ENCODE results near the gene ACE2. TPM values are rescaled to one million over a fixed set of nuclear protein-coding genes. Genes with fewer than 3 reads are reported as not detected.

Gene ACE2
- total and polyA plus RNA-seq, 2 donors (not counting 3 experiments of a cell fraction or from before 2014, with no cell fraction given): not detected

DNA sequence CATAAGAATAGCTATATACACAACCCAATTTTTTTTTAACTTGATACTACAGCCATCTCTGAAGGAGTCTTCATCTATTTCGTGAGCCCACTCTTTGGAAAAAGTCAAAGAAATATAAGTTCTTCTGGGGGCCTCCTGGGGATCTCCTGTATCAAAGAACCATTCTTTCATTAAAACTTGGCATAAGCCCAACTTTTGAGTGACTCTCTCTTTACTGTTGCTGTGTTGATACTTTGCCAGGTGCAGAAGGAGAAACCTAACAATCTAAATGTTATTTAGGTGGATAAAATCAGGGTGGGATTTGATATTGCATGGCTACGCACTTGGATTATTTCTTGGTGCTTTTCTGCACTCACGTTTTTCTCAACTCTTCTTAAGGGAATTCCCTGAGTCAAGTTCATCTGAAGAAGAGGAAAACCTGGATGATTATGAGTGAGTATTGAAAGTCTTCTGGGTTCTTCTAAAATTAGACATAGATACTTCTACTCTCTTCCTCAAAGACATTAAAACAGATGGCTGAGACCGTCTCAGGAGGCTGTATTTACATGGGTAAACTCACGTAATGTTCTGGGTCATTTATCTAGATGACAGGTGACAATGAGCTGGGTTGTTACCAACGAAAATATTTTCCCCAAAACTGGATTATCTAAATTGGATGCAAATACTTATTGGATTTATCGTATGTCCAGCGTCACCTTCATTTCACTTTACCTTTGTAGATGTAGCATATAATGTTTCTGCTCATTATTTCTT is 74.9 kb downstream of the ACE2 start:
- BruUV-seq (replicated peaks): no TSS peak
- Histone ChIP-seq H3K9ac (replicated peaks; ENCODE audit: extremely low read depth, insufficient read depth, low read length) (no peak overlapping the region), H3K27ac (ENCODE audit: insufficient read depth, low read depth, low read length) (peak overlapping the region; percentile 73), H4K20me1 (replicated peaks; ENCODE audit: control insufficient read depth, extremely low read depth, insufficient read depth, low read length) (no peaks in the 10 kb centered on the region), H3K4me1 (ENCODE audit: control insufficient read depth, extremely low read depth, insufficient read depth, low read length) (peaks cover 64% of the 10 kb centered on the region), H3K79me2 (ENCODE audit: control insufficient read depth, insufficient read depth, low read length) (no peaks in the 10 kb centered on the region), H3K4me2 (ENCODE audit: insufficient read depth, low read length) (no peak overlapping the region), H3K4me3 (replicated peaks in 1 of 3; ENCODE audit: insufficient read depth in 1 of 3, low read depth in 1 of 3, low read length in 3 of 3) (no peak overlapping the region), H3K9me3 (replicated peaks; ENCODE audit: control insufficient read depth, insufficient read depth, low read length) (no peaks in the 10 kb centered on the region), H3K36me3 (ENCODE audit: control insufficient read depth in 2 of 2, extremely low read depth in 1 of 2, insufficient read depth in 2 of 2, low read length in 2 of 2) (peaks cover 9 to 15% of the 10 kb centered on the region in 2 experiments), H2AFZ (ENCODE audit: low read depth, low read length) (no peak overlapping the region), H3K27me3 (ENCODE audit: control insufficient read depth in 2 of 2, insufficient read depth in 2 of 2, low read length in 2 of 2) (no peaks in the 10 kb centered on the region), H3K9me1 (replicated peaks; ENCODE audit: control insufficient read depth, extremely low read depth, insufficient read depth, low read length) (no peaks in the 10 kb centered on the region)
- TF ChIP-seq MYC (IDR thresholded peaks at IDR 0.05; ENCODE audit: low read depth, low read length) (no peak), JUN (IDR thresholded peaks at IDR 0.05; ENCODE audit: borderline replicate concordance, insufficient read depth, insufficient read length, low read depth) (no peak), GATA2 (IDR thresholded peaks at IDR 0.05; ENCODE audit: insufficient read depth, insufficient read length, low read depth, low read length) (no peak), POLR2AphosphoS5 (IDR thresholded peaks at IDR 0.05; ENCODE audit: insufficient read depth, low read depth, low read length) (no peak), EZH2 (IDR thresholded peaks at IDR 0.05; ENCODE audit: borderline replicate concordance, low read depth, low read length, severe bottlenecking) (no peak), FOS (IDR thresholded peaks at IDR 0.05; ENCODE audit: borderline replicate concordance, insufficient read depth, low read length) (no peak), POLR2A (IDR thresholded peaks at IDR 0.05; ENCODE audit: low read depth, low read length) (no peak), CTCF (IDR thresholded peaks at IDR 0.05; ENCODE audit: extremely low read depth in 1 of 2, insufficient read depth in 1 of 2, low read depth in 1 of 2, low read length in 2 of 2) (no peak)
- TF ChIP-seq, protein P1, sequence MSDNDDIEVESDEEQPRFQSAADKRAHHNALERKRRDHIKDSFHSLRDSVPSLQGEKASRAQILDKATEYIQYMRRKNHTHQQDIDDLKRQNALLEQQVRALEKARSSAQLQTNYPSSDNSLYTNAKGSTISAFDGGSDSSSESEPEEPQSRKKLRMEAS (IDR thresholded peaks at IDR 0.05; ENCODE audit: insufficient read depth, insufficient read length): no peak
- dilution Hi-C loops (cut with MboI; ENCODE audit: extremely low pct_ligation_motif_present, low sequenced_read_pairs) (no loop called here), intact Hi-C loops (cut with micrococcal nuclease) (loop anchor here (2.0 kb wide), 1 partner anchor 39 kb away; no protein-coding TSS in a partner anchor)
- FAIRE-seq (no peak), DNase-seq (ENCODE audit: low read depth, low spot score) (peak; percentile 22)
- ChIA-PET POLR2A (no interaction called here), CTCF (interaction anchor here (1.2 kb wide), 1 partner anchor 19 kb away, joined by 4 read pairs; no protein-coding TSS in a partner anchor)

Data from endothelial cell of umbilical vein (primary cell).